DMS 273 (cell line): ENCODE measurements around the gene SLC17A3.

Experiments used
- DNase-seq: peaks from one replicate; lab custom pipeline; 2025; ENCODE audit not compliant: unreplicated experiment; lab: John Stamatoyannopoulos, UW

The SLC17A3 gene

DNA sequence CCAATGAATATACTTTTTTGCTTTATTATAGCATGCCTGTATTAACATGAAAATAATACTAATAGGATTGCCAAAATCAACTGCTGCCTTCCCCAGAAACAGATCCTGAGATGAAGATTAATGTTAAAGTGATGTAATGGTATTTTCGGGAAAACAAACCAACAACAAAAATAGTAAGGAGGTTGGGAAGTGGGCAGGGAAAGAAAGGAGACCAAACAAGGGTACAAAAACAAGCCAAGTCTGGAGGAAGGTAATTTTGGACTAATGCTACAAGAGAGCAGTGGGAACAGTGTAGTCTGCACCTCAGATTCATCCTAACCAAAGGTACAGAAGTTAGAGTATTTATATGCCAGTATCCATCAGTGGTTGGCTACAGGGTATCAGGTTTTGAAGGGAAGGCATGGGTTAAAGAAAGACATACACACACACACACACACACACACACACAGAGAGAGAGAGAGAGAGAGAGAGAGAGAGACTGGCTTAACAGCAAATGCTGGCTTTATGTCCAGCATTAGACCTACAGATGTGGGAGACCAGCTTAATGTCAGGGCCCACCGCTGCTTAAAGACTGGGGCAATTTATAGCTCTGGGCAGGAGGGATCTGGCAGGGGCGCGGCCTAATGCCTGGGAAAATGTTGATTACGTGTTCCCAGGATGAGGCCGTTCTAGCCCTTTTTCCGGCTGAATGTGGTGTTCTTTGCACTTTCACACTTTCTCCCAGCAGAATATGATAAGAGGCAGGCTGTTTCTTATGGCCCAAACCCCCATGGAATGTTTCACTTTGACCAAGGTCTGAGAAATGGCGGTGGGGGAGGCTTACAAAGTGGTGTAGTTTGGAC lies 38.4 kb downstream of the SLC17A3 start:
- DNase-seq = no peak

DNA sequence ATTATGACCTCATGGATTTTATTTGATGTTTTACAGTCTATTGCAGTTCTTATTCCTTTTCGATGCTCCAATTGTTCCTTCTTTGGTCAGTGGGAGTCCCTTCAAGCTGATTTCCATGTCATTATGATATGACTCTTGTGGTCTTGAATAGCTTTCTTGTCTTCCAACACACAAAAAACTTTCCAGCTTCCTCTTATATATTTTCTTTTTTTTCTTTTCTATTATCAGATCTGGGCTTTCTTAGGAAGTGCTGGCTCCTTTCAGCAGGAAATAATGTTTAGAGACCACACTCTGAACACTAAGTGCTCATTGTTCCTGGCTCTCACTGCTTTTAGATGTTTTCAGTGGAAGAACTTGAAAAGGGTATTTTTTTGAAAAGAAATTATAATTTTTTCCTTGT lies 39.1 kb downstream of the SLC17A3 start:
- no peak for DNase-seq

DNA sequence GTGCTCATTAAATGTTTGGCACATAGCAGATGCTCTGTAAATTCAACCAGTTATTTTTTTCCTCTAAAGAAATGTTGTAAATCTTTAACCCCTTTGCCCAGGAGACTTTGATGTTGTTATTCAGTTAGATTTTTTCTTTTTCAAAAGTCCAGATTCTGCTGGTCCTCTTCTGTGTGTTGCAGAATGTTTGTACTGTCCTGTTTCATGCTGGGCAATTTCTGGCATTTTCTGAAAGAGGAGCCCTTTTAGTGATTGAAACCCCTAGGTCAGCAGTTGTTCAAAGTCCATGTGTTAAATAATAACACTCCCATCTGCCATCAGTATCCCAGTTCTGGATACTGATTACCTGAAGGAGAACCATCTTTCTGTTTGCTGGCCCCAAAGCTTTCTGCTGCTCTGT lies 40.9 kb downstream of the SLC17A3 start:
- peak; percentile 19 for DNase-seq

DNA sequence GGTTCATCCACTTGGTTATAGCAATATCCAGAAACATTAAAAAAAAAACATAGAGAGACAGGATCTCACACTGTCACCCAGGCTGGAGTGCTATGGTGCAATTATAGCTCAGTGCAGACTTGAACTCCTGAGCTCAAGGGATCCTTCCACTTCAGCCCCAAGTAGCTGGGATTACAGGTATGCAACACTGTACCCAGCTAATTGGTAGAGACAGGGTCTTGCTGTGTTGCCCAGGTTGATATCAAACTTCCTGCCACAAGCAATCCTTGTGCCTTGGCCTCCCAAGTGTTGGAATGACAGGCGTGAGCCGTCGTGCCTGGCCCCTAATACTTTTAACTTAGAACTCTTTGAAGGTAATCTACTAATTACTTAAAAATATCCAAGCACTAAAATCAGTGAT lies 41.4 kb downstream of the SLC17A3 start:
- DNase-seq = no peak

DNA sequence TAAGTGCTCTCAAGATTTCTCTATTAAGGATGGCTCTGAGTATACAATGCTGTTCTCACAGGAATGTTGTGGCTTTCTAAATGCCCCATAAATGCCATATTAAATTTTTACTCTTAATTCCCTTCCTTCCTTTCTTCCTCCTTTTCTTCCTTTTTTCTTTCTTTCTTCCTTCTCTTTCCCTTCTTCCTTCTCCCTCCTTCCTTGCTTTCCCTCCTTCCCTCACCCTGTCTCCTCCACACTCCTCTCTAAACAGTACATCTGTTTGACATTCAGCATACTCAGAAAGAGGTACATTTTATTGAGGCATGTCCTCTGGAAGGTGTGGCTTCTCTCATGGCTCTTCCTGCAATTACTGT lies 41.8 kb downstream of the SLC17A3 start:
- DNase-seq = no peak

DNA sequence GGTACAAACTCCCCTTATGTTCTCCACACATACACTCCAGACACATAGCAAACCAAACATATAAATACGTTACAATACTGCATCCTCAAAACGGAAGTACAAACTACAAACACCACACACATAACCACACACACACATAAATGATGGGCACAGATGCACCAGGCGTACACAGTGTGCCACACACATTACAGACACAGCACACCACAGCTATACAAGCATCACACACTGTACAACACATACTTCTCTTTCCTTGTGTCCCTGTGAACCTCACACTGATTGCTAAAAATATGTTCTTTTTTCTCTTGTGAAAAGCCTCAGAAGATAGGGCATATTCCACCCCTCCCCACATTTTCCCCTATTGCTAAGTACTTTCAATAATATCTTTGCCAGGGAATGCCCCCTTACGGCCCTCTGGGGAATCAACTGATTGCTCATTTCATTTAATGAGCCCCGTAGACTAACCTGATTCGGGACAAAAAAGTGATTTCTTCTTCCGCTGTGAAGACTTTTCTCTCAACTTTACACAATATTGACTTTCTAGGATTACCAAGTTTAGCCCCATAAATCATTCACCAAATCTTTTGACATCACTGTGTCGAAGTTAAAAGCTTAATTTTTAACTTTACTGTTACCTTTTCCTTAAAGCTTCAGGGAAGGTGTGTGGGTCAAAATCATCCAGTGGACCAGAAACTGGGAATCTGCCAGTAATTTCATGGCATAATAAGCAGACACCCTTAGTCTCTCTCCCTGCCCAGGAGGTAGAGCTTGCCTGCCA lies 42.3 kb downstream of the SLC17A3 start, which contains the start of gene SLC17A1:
SLC17A1 (minus strand) TSS at position 521 of the 775 bp plus-strand sequence. CDS start 1,495 bp downstream, outside the sequence.
- DNase-seq = peak; percentile 7

DNA sequence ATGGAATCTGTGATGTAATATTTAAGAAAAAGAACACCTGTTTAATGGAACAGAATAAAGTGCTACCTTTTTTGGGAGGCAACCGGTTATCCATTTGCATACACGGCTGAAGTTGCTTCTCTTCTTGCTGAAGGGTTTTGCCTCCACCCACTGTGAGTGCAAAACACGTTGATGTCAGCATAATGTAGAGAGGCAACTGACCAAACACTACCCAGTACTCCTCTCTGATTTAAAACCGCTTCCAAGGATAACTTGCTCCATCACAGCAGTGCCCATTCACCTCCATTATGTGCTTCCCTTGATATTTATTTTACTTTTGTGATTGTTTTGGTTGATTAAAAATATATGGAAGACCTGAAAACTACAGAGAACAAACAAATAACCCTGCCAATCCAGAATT lies 43.6 kb downstream of the SLC17A3 start:
- DNase-seq = no peak

DNA sequence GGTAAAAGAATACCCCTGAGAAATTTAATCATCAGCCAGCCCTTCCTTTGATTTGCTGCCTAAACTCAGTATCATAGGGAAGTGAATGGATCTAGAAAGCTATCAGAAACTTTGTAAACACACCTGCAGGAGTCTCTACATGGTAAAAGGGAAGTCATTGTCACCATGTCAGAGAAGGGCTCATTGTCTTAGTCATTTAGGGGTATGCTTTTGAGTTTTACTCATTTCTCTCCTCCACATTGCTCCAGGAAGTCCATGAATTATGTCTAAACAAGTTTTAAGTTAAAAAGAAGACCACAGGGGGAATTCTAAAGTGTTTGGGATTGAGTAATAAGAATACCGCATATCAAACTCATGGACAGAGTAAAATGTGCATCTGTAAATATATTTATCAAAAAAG lies 44.7 kb downstream of the SLC17A3 start:
- DNase-seq = no peak

DNA sequence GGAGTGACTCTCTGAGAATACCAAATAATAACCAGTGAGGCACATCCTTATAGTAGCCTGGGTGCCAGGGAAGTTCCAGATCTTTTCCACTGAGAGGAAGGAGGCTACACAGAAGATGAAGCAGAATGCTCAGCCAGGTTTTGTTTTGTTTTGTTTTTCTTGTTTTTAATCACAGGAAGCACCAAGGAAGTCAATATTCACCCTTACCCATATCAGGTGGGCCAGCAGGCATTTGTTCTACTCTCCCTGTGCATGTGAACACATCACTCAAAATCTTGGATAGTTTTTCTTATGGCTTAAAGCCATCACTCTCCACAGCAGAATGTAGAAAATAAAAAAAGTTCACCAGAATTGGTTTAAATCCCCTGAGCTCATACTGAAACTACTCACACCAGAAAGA lies 52.7 kb downstream of the SLC17A3 start:
- DNase-seq = no peak

DNA sequence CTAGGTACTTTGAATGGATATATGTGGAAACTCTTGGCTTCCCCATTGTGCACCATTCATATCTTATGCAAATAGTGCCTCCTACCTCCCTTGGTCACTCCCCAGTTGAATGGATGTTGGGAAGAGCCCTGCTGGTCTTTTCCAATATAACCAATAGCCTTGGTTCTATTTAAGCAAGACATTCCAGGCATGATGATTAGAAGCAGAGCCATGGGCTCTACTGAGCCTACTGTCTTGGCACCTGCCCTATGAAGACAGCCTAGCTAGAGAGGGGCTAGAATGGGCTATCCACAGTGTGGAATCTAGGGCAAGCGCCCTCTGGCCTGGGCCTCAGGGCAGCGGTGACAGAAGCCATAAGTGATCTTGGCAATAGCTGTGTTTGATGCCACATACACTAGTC lies 57.8 kb downstream of the SLC17A3 start:
- DNase-seq = no peak

DNA sequence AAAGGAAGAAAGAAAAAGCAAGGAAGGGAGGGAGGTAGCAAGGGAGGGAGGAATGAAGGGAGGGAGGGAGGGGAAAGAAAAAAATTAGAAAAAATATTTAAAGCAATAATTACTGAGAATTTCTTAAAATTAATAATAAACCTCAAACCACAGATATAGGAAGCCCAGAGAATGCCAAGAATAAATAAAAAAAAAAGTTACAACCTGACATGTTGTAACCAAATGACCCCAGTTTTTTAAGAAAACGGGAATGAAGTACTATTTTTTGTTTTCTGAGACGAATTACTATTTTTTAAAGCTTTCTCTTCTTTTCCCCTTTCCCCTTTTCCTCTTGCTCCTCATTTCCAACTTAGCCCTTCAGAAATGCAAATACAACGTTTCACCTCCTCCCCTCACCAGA lies 58.8 kb downstream of the SLC17A3 start:
- no peak for DNase-seq

DNA sequence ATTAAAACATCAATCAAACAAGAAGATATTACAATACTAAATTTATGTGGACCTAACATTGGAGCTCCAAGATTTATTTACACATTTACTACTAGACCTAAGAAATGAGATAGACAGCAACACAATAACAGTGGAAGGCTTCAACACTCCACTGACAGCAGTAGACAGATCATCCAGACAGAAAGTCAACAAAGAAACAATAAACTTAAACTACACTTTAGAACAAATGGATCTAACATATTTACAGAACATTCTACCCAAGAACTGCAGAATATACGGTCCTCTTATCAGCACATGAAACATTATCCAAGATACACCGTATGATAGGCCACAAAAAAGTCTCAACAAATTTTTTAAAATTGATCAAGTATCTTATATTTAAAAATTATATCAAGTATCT lies 69.2 kb downstream of the SLC17A3 start:
- no peak for DNase-seq

DNA sequence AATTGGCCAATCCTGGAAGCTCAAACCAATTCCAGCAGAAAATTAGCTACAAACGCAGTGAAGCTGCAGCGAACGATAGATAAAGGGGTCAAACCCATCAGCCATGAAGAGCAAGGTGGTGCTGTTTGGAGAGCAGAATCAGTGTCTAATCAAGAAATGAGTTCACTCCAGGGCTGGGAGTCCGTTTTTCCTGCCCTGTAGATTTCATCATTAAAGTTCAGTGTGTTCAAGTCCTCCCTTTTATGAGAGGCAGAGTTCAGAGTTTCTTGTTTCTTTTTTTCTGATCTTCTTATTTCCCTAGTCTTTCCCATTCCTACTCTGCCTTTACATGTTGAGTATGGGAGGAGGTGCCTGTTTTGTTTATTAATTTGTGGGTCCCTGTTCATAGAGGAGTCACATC lies 72.6 kb downstream of the SLC17A3 start:
- DNase-seq = no peak
